Smooth muscle cell (in vitro differentiated cells): ENCODE results near the gene WNT8A. TPM values are rescaled to one million over a fixed set of nuclear protein-coding genes. Genes with fewer than 3 reads are reported as not detected.
"Not testable (repeated sequence)": the region's sequence is repeated elsewhere in the genome, so short reads cannot be mapped to it uniquely, and the experiment has no call there.

ENCODE experiments used
- DNase-seq: peaks from one replicate; lab custom pipeline; 2025; ENCODE audit not compliant: unreplicated experiment; lab: John Stamatoyannopoulos, UW
- H2AFZ ChIP-seq: fragments of 200-600 bp; sonication (generic); 2 replicates; pipeline ENCODE4 v1.6.0; 2016; ENCODE audit warnings: antibody characterized with exemption, low read depth, mild to moderate bottlenecking
- H3F3A ChIP-seq: fragments of 200-600 bp; sonication (generic); 2 replicates; pipeline ENCODE4 v1.6.0; 2017; ENCODE audit warnings: antibody characterized with exemption, low read depth
- H3K27ac ChIP-seq: fragments of 200-600 bp; sonication (generic); 2 replicates; pipeline ENCODE4 v1.5.1; 2016; ENCODE audit warnings: low read depth, mild to moderate bottlenecking
- H3K27me3 ChIP-seq: fragments of 200-600 bp; sonication (generic); 2 replicates; pipeline ENCODE4 v1.6.1; 2016; ENCODE audit warnings: low read depth, mild to moderate bottlenecking
- H3K36me3 ChIP-seq: fragments of 200-600 bp; sonication (generic); 2 replicates; pipeline ENCODE4 v1.5.1; 2016; ENCODE audit warnings: low read depth
- H3K4me1 ChIP-seq: fragments of 200-600 bp; sonication (generic); 2 replicates; pipeline ENCODE4 v1.5.1; 2016; ENCODE audit warnings: low read depth
- H3K4me2 ChIP-seq: fragments of 200-600 bp; sonication (generic); 2 replicates; pipeline ENCODE4 v1.6.0; 2016; ENCODE audit warnings: mild to moderate bottlenecking
- H3K4me3 ChIP-seq: fragments of 200-600 bp; sonication (generic); 2 replicates; pipeline ENCODE4 v1.5.1; 2016; ENCODE audit warnings: mild to moderate bottlenecking
- H3K79me2 ChIP-seq: fragments of 200-600 bp; sonication (generic); 2 replicates; pipeline ENCODE4 v1.6.0; 2016; ENCODE audit warnings: low read depth, mild to moderate bottlenecking
- H3K9ac ChIP-seq: fragments of 200-600 bp; sonication (generic); 2 replicates; pipeline ENCODE4 v1.6.0; 2016; ENCODE audit warnings: low read depth
- H3K9me3 ChIP-seq: fragments of 200-600 bp; sonication (generic); replicated peaks from 2 replicates; pipeline ENCODE4 v1.5.1; 2016; ENCODE audit warnings: low read depth
- H4K20me1 ChIP-seq: fragments of 200-600 bp; sonication (generic); 2 replicates; pipeline ENCODE4 v1.6.0; 2016; ENCODE audit warnings: low read depth
- WGBS: methylation state at CpG from one replicate; pipeline ENCODE4 v1.1.7; 2016; ENCODE audit warnings: low lambda C conversion rate; 5-methylcytosine and 5-hydroxymethylcytosine counted together
- polyA plus RNA-seq: library from polyadenylated mRNA; unstranded; fragments of >200 nt; fragmentation: Nextera tagmentation; extraction: Ambion mirVana; gene quantifications from 2 replicates; pipeline ENCODE4 v1.2.1, GENCODE V29; 2016
- total RNA-seq: library from RNA; depleted of rRNA; stranded (reverse); fragments of >200 nt; gene quantifications from 2 replicates; pipeline ENCODE4 v1.2.3, GENCODE V29; 2014
- TF ChIP-seq, protein P1 (sequence below): fragments of 200-600 bp; sonication (generic); IDR thresholded peaks from 2 replicates; pipeline ENCODE4 v1.5.1; 2017; ENCODE audit warnings: borderline replicate concordance, mild to moderate bottlenecking, antibody characterized with exemption; ENCODE audit not compliant: insufficient read depth, poor library complexity, severe bottlenecking

Gene WNT8A
- total and polyA plus RNA-seq, 2 experiments from 2014 or later: not detected

- no peaks in the 10 kb centered on the region for H3K9me3 ChIP-seq
- no peaks in the 10 kb centered on the region for H4K20me1 ChIP-seq
- H3K36me3 ChIP-seq: no peaks in the 10 kb centered on the region
- no peak overlapping the region for H3K4me2 ChIP-seq
- 74% methylated on average over 5 of the region's 5 CpGs for WGBS
- no peak overlapping the region for H2AFZ ChIP-seq
- no peaks in the 10 kb centered on the region for H3F3A ChIP-seq
- no peak overlapping the region for H3K27ac ChIP-seq
- TF ChIP-seq, protein P1, sequence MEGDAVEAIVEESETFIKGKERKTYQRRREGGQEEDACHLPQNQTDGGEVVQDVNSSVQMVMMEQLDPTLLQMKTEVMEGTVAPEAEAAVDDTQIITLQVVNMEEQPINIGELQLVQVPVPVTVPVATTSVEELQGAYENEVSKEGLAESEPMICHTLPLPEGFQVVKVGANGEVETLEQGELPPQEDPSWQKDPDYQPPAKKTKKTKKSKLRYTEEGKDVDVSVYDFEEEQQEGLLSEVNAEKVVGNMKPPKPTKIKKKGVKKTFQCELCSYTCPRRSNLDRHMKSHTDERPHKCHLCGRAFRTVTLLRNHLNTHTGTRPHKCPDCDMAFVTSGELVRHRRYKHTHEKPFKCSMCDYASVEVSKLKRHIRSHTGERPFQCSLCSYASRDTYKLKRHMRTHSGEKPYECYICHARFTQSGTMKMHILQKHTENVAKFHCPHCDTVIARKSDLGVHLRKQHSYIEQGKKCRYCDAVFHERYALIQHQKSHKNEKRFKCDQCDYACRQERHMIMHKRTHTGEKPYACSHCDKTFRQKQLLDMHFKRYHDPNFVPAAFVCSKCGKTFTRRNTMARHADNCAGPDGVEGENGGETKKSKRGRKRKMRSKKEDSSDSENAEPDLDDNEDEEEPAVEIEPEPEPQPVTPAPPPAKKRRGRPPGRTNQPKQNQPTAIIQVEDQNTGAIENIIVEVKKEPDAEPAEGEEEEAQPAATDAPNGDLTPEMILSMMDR: peak; percentile 13
- no peaks in the 10 kb centered on the region for H3K27me3 ChIP-seq
- no peak overlapping the region for H3K4me3 ChIP-seq
- H3K79me2 ChIP-seq: no peaks in the 10 kb centered on the region
- H3K4me1 ChIP-seq: no peaks in the 10 kb centered on the region
- no peak for DNase-seq
- no peak overlapping the region for H3K9ac ChIP-seq
Observed at GRCh38 chr5:138065102-138065501, 18.7 kb upstream of the WNT8A start.

DNA sequence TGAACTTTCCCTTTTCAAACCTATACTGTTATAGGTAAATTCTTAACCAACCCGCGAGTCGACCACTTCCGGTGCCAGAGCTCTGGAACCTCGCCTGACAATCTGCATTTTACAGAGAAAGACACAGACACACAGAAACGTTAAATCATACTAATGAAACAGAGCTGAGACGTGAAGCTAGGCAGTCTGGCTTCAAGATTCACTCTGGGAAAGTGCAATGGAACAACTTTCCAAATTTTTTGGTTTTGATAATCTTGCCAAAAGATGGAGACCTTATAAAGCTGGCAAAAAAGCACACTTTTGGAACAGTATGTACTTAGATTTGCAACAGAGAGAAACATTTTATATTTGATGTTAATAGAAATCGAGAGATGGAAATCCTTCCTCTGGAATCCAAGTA, 15.9 kb upstream of the WNT8A start:
- H3K4me2 ChIP-seq: no peak overlapping the region
- TF ChIP-seq, protein P1: no peak
- 92% methylated on average over 8 of the region's 8 CpGs for WGBS

DNA sequence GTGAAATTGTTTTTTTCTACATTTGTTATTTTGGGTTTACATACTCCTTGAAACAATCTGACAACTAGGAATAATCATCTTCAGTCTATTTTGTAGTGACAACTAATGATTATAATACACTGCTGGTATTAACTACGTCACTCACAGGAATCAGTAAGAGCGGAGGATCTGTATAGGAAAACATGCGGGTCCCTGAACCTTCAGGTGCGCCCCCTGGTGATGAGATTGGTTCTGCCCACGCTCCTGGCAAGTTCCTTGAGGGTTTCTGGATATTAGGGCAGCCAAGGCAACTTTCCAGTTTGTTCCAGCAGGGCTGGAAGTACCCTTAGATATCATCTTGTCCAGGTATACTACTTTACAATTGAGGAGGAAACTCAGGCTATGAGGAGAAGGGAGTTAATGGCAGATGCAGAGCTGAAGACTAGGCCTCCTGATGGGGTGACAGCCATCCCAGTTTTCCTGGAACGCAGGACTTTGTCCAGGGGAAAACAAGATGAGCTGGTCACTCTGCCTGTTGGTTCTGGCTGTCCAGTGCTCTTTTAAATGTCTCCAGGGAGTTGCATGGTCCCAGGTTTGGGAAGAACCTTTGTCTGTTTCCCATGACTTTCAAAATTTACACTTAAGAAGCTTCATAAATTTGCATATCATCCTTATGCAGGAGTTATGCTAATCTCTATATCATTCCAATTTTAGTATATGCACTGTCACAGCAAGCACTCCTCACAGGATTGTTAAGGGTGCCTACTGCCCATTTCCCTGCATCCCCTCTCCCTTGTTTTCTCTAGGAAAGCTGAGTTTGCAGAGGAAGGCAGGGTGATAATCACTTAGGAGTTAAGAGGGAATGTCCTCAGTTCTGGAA, 14.9 kb upstream of the WNT8A start:
- DNase-seq: peak; percentile 31
- Histone ChIP-seq H3K9ac (no peak overlapping the region), H3K36me3 (no peaks in the 10 kb centered on the region), H3K4me2 (no peak overlapping the region), H3F3A (no peaks in the 10 kb centered on the region), H3K9me3 (no peaks in the 10 kb centered on the region), H4K20me1 (no peaks in the 10 kb centered on the region), H3K79me2 (no peaks in the 10 kb centered on the region), H2AFZ (no peak overlapping the region), H3K4me3 (no peak overlapping the region), H3K27me3 (no peaks in the 10 kb centered on the region), H3K4me1 (no peaks in the 10 kb centered on the region), H3K27ac (no peak overlapping the region)
- TF ChIP-seq, protein P1: peak; percentile 69
- 37% methylated on average over 6 of the region's 6 CpGs for WGBS

More for the DNA sequence above, 15.9 kb upstream of the WNT8A start:
- H3K36me3 ChIP-seq: no peaks in the 10 kb centered on the region
- no peak overlapping the region for H3K27ac ChIP-seq
- H4K20me1 ChIP-seq: no peaks in the 10 kb centered on the region
- no peaks in the 10 kb centered on the region for H3K27me3 ChIP-seq
- no peaks in the 10 kb centered on the region for H3K4me1 ChIP-seq
- H2AFZ ChIP-seq: no peak overlapping the region
- H3K4me3 ChIP-seq: no peak overlapping the region
- H3K9me3 ChIP-seq: no peaks in the 10 kb centered on the region
- no peak for DNase-seq
- H3F3A ChIP-seq: no peaks in the 10 kb centered on the region
- no peak overlapping the region for H3K9ac ChIP-seq
- H3K79me2 ChIP-seq: no peaks in the 10 kb centered on the region

DNA sequence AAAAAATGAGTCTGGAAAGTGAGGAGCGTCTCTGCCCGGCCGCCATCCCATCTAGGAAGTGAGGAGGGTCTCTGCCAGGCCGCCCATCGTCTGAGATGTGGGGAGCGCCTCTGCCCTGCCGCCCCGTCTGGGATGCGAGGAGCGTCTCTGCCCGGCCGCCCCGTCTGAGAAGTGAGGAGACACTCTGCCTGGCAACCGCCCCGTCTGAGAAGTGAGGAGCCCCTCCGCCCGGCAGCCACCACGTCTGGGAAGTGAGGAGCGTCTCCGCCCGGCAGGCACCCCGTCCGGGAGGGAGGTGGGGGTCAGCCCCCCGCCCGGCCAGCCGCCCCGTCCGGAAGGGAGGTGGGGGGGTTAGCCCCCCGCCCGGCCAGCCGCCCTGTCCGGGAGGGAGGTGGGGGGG, 13.8 kb upstream of the WNT8A start:
- not testable (repeated sequence) for H3K9me3 ChIP-seq, H3K4me3 ChIP-seq, DNase-seq, H3K4me1 ChIP-seq, H4K20me1 ChIP-seq, H3K27me3 ChIP-seq, H3K9ac ChIP-seq, H2AFZ ChIP-seq, H3K36me3 ChIP-seq, H3K27ac ChIP-seq, H3K4me2 ChIP-seq, H3F3A ChIP-seq, H3K79me2 ChIP-seq
- 92% methylated on average over 12 of the region's 32 CpGs for WGBS
